Endodermal cell (in vitro differentiated cells): ENCODE results near the gene ERCC6L. TPM values are rescaled to one million over a fixed set of nuclear protein-coding genes. Genes with fewer than 3 reads are reported as not detected.

Source experiments
- DNase-seq: peaks from one replicate; pipeline ENCODE4 v3.0.0-alpha.2; 2017
- H3K27ac ChIP-seq: 2 replicates; pipeline ENCODE4 v1.5.1; 2013; ENCODE audit warnings: mild to moderate bottlenecking, low read depth, low read length, moderate library complexity
- H3K27me3 ChIP-seq: 2 replicates; pipeline ENCODE4 v1.6.1; 2013; ENCODE audit warnings: mild to moderate bottlenecking, low read length, moderate library complexity; ENCODE audit not compliant: insufficient read depth, control insufficient read depth, poor library complexity, severe bottlenecking
- H3K36me3 ChIP-seq: 2 replicates; pipeline ENCODE4 v1.7.0; 2013; ENCODE audit warnings: mild to moderate bottlenecking, low read length, moderate library complexity; ENCODE audit not compliant: control insufficient read depth, insufficient read depth
- H3K4me1 ChIP-seq: one replicate; pipeline ENCODE4 v1.7.0; 2013; ENCODE audit warnings: low read length; ENCODE audit not compliant: control insufficient read depth, insufficient read depth
- H3K4me3 ChIP-seq: 2 replicates; pipeline ENCODE4 v1.5.1; 2013; ENCODE audit warnings: mild to moderate bottlenecking, low read length, moderate library complexity
- H3K9ac ChIP-seq: 2 replicates; pipeline ENCODE4 v1.6.1; 2013; ENCODE audit warnings: mild to moderate bottlenecking, low read length, moderate library complexity; ENCODE audit not compliant: poor library complexity, severe bottlenecking; ENCODE audit errors: extremely low read depth
- H3K9me3 ChIP-seq: 2 replicates; pipeline ENCODE4 v1.6.1; 2013; ENCODE audit warnings: mild to moderate bottlenecking, low read length, moderate library complexity; ENCODE audit not compliant: control insufficient read depth
- H3K27ac Mint-ChIP-seq: 2 replicates; pipeline ENCODE4 v1.8.0; 2020; ENCODE audit warnings: mixed read lengths
- H3K27me3 Mint-ChIP-seq: 2 replicates; pipeline ENCODE4 v1.8.0; 2021; ENCODE audit warnings: mild to moderate bottlenecking, mixed read lengths; ENCODE audit not compliant: insufficient read depth
- H3K36me3 Mint-ChIP-seq: 2 replicates; pipeline ENCODE4 v1.8.0; 2020; ENCODE audit warnings: low read depth, mixed read lengths
- H3K4me1 Mint-ChIP-seq: 2 replicates; pipeline ENCODE4 v1.8.0; 2020; ENCODE audit warnings: mixed read lengths
- H3K4me3 Mint-ChIP-seq: 2 replicates; pipeline ENCODE4 v1.8.0; 2020; ENCODE audit warnings: mild to moderate bottlenecking, moderate library complexity, mixed read lengths
- H3K9me3 Mint-ChIP-seq: 2 replicates; pipeline ENCODE4 v1.8.0; 2020; ENCODE audit warnings: mild to moderate bottlenecking, mixed read lengths
- WGBS, 2 experiments: methylation state at CpG; one replicate each; pipeline versions ENCODE4 v1.1.5 to v1.1.7; 2013; ENCODE audit warnings: missing lambda C conversion rate in 2 of 2, mixed read lengths in 1 of 2; ENCODE audit not compliant: insufficient coverage in 1 of 2, insufficient read length in 1 of 2; 5-methylcytosine and 5-hydroxymethylcytosine counted together
- total RNA-seq, 2 donors: library from RNA; stranded (reverse); fragmentation: NEBNext Ultra II Directional in 1 of 2; extraction: Animal tissue kit (Norgen Biotek cat#: 25700) in 1 of 2; gene quantifications; 2 replicates in 1 of 2; 3 replicates in 1 of 2; pipeline ENCODE4 v1.2.1, GENCODE V29; 2021
- TF ChIP-seq, protein P1 (sequence below): fragments of 200-600 bp; sonication (generic); conservative IDR thresholded peaks from 2 replicates; pipeline ENCODE4 v1.5.0; 2021; ENCODE audit warnings: antibody characterized with exemption, mild to moderate bottlenecking

The ERCC6L gene
- total RNA-seq, 2 donors from 2014 or later, result 11.3 to 17.9 TPM

DNA sequence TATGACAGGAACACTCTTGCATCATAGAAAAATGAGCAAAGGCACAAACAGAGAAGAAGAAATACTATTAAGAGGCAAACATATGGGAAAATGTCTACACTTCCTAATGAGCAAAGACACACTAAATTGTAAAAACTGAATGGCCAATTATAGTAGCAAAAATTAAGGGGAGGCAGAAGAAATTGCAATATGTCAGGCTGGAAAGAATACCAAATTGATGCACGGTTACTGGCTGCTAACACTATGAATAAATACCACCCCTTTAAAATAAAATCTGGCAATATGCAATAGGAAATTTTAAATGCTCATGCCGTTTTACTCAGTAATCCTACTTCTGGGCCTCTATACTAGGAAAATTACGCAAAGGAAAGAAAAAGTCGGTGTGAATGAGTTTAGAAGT lies 73.3 kb downstream of the ERCC6L start:
- Mint-ChIP-seq H3K9me3 (peaks cover 52% of the 10 kb centered on the region), H3K4me1 (no peaks in the 10 kb centered on the region), H3K27ac (no peak overlapping the region), H3K27me3 (peaks cover 5% of the 10 kb centered on the region), H3K36me3 (no peaks in the 10 kb centered on the region), H3K4me3 (no peak overlapping the region)
- H3K27ac ChIP-seq, result no peak overlapping the region
- 82 to 90% methylated on average over 2 to 4 of the region's 4 CpGs for WGBS, 2 experiments
- TF ChIP-seq, protein P1, sequence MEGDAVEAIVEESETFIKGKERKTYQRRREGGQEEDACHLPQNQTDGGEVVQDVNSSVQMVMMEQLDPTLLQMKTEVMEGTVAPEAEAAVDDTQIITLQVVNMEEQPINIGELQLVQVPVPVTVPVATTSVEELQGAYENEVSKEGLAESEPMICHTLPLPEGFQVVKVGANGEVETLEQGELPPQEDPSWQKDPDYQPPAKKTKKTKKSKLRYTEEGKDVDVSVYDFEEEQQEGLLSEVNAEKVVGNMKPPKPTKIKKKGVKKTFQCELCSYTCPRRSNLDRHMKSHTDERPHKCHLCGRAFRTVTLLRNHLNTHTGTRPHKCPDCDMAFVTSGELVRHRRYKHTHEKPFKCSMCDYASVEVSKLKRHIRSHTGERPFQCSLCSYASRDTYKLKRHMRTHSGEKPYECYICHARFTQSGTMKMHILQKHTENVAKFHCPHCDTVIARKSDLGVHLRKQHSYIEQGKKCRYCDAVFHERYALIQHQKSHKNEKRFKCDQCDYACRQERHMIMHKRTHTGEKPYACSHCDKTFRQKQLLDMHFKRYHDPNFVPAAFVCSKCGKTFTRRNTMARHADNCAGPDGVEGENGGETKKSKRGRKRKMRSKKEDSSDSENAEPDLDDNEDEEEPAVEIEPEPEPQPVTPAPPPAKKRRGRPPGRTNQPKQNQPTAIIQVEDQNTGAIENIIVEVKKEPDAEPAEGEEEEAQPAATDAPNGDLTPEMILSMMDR, result no peak
- H3K9ac ChIP-seq, result no peak overlapping the region
- no peaks in the 10 kb centered on the region for H3K4me1 ChIP-seq
- DNase-seq, result no peak
- no peaks in the 10 kb centered on the region for H3K9me3 ChIP-seq
- no peaks in the 10 kb centered on the region for H3K27me3 ChIP-seq
- no peaks in the 10 kb centered on the region for H3K36me3 ChIP-seq
- no peak overlapping the region for H3K4me3 ChIP-seq

DNA sequence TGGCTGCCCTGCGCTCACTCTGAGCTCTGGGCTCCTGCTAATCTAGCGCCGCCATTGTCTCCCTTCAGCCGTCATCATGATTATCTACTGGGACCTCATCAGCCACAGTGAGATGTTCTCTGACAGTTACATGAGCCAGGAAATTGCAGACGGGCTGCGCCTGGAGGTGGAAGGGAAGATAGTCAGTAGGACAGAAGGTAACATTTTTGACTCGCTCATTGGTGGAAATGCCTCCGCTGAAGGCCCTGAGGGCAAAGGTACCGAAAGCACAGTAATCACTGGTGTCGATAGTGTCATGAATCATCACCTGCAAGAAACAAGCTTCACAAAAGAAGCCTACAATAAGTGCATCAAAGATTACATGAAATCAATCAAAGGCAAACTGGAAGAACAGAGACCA lies 79.1 kb downstream of the ERCC6L start:
- Mint-ChIP-seq H3K4me1 (no peaks in the 10 kb centered on the region), H3K36me3 (peaks cover 5% of the 10 kb centered on the region), H3K27me3 (no peaks in the 10 kb centered on the region), H3K27ac (no peak overlapping the region), H3K9me3 (peaks cover 72% of the 10 kb centered on the region), H3K4me3 (no peak overlapping the region)
- Histone ChIP-seq H3K9me3 (peaks cover 11% of the 10 kb centered on the region), H3K27ac (no peak overlapping the region), H3K4me3 (no peak overlapping the region), H3K36me3 (no peaks in the 10 kb centered on the region), H3K4me1 (no peaks in the 10 kb centered on the region), H3K27me3 (no peaks in the 10 kb centered on the region), H3K9ac (no peak overlapping the region)
- 81% methylated on average over 9 of the region's 10 CpGs; no CpG with 5 or more reads in 1 of the 2 experiments for WGBS, 2 experiments
- no peak for DNase-seq
- TF ChIP-seq, protein P1, result no peak

DNA sequence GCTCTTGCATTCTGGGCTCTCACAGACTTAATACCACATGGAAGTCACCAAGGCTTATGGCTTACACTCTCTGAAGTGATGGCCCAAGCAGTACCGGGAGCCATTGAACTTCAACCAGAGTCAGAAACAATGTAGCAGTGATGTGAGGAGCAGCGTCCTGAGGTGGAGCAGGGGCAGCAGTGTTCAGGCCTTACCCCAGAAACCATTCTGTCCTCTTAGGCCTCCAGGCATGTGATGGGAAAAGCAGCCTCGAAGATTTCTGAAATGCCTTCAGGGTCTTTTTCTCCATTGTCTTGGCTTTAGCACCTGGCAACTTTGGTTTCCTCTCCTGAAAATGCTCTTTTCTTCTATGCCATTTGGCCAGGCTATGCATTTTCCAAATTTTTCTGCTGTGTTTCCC lies 80.1 kb downstream of the ERCC6L start:
- Histone ChIP-seq H3K27ac (no peak overlapping the region), H3K36me3 (no peaks in the 10 kb centered on the region), H3K4me3 (no peak overlapping the region), H3K4me1 (no peaks in the 10 kb centered on the region), H3K27me3 (no peaks in the 10 kb centered on the region), H3K9ac (no peak overlapping the region), H3K9me3 (peaks cover 11% of the 10 kb centered on the region)
- Mint-ChIP-seq H3K4me1 (no peaks in the 10 kb centered on the region), H3K36me3 (peaks cover 5% of the 10 kb centered on the region), H3K27me3 (no peaks in the 10 kb centered on the region), H3K27ac (no peak overlapping the region), H3K9me3 (peaks cover 80% of the 10 kb centered on the region), H3K4me3 (no peak overlapping the region)
- no peak for DNase-seq
- 80 to 87% methylated on average over 1 to 3 of the region's 3 CpGs for WGBS, 2 experiments
- TF ChIP-seq, protein P1, result no peak

Other genes starting within 250 kb of the ERCC6L start
- 1 to 10 TPM; 8.4 to 9.9 TPM for gene RTL5, start 107.1 kb downstream of the ERCC6L start, total RNA-seq
- 10 to 100 TPM; 16.6 to 17.2 TPM for gene PIN4, start 57.3 kb downstream of the ERCC6L start, total RNA-seq
- gene RPS4X, start 38.2 kb upstream of the ERCC6L start, total RNA-seq, result 1,000 to 10,000 TPM in 1 of 2 donors, 100 to 1,000 TPM in 1; 791 to 1,451 TPM
- under 1 TPM; 0.40 to 0.93 TPM for gene CITED1, start 66.9 kb upstream of the ERCC6L start, total RNA-seq